HG02852 (cell line): ENCODE data around the gene GALNT18.
A peak's percentile ranks its signal among the peaks of the same experiment; 100 is the strongest.

Source experiments
- ATAC-seq: cut with Tn5 transposase; IDR thresholded peaks from one replicate; pipeline ENCODE4 v1.9.1; 2021; ENCODE audit warnings: mild to moderate bottlenecking, moderate library complexity; ENCODE audit not compliant: unreplicated experiment

The GALNT18 gene

GRCh38 chr11:11621573-11622339 lies at the start of gene GALNT18:
TSS of gene GALNT18 (minus strand) at chr11:11622005.
- peak; percentile 95 for ATAC-seq

- no peak for ATAC-seq
Observed at GRCh38 chr11:11670574-11670973, 48.8 kb upstream of the GALNT18 start.

DNA sequence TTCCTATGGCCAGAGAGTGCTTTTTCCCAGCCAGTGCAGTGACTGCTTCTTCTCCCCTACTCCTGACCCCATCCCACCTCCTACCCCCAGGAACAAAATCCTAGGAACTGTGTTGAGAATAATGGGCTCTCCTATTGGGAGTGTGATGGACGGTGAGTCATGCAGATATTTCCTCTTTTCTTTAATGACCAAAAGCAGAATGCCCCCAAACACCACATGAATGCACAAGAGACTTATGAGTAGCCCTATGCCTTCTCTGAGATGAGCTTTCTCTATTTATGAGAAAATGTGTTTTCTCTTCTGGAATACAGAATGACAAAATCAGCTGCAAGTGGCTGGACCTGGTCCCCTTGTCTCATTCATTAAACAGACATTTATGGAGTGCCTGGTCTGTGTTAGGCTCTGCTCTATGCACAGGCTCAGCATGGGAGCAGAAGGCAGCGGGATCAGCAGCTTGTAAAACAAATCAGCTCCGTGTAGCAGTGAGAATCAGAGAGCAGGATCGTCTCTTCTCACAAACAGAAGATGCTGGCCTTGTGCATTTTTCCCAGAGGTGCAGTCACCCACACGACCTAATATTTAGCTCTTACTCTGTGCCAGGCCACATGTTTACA lies 47.5 kb upstream of the GALNT18 start:
- no peak for ATAC-seq

DNA sequence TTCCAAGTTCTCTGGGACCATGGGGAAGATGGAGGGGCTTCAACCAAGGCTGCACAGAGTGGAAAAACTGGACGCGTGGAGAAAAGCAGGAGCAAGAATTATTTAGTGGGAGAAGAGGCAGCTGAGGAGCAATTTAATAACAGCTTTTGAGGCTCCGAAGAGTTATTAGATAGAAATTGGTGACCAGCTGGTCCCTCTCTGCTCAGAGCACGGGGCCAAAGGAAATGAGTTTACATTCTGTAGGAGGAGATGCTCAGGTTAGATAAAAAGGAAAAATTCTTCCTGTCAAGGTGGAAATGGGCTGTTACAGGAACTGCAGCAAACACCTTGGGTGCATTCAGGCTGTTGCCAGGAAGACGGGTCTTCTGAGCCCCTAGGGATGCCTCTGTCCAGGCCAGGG lies 47.0 kb upstream of the GALNT18 start:
- ATAC-seq, result no peak

GRCh38 chr11:11668274-11668673 lies 46.5 kb upstream of the GALNT18 start:
- no peak for ATAC-seq

- no peak for ATAC-seq
Observed at GRCh38 chr11:11667056-11667455, 45.3 kb upstream of the GALNT18 start.

DNA sequence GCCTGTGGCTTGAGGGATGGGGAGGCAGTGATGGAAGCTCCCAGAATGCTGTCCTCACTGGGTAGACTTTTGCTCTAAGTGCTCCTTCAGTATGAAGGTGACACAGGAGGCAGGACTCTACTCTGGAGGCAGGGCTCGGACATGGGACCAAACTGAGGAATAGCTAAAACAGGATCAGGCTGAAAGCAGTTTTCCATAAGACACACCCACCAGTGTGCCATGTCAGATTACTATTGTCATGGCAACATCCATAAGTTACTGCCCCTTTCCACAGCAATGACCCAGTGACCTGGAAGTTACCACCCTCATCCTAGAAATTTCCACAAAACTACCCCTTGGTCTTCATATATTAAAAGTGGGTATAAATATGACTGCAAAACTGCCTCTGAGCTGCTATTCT lies 43.6 kb upstream of the GALNT18 start:
- ATAC-seq, result no peak

GRCh38 chr11:11663907-11664306 lies 42.1 kb upstream of the GALNT18 start:
- no peak for ATAC-seq

DNA sequence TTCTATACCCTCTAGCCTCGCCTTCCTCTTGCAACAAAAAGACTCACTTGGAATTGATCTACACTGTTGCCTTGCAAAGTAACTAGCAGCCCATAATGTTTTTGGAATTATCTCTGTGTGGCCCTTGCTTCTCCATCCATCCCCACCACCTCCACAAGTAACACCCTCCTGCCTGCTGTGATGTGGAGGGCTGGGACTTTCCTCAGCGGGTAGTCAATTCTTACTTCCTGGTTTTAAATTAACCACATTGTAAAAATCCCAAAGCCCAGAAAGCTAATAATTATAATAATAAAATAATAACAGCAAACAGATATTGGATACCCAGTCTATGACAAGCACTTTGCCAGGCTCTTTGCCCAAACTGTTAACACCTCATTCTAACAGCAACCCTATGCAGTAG lies 40.8 kb upstream of the GALNT18 start:
- no peak for ATAC-seq

DNA sequence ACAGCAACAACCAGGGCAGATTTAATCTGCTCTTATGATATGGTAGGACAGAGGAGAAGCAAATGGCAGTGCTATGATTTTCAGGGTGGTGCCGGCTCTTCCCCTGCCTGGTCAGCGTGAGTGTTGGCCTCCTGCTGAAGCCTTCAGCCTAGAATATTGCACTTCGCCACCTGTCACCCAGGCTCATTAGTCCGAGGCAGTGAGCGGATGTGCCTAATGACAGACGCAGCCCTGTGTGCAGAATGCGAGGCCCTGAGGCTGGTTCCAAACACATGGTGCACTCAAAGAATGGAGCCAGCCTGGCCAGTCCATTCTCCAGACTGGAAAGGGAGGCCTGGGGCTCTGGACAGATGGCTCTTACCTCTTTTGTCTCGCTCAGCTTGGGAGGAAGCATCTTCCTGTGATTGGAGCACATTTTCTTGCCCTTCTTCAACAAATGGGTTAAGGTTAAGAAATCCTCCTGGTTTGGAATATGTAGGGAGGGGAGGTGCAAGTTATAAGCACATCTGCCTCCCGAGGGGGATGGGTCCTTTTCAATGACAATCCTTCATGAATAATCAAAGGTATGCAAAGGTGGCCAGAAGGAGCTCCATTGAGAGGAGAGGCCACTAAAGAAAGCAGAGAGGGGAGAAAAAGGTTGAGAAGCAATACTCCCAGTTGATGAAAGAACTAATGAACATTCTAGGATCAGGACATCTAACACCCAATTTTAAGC lies 39.7 kb upstream of the GALNT18 start:
- no peak for ATAC-seq

- no peak for ATAC-seq
Observed at GRCh38 chr11:11660363-11660740, 38.5 kb upstream of the GALNT18 start.

GRCh38 chr11:11659567-11660362 lies 38.0 kb upstream of the GALNT18 start:
- ATAC-seq, result no peak

DNA sequence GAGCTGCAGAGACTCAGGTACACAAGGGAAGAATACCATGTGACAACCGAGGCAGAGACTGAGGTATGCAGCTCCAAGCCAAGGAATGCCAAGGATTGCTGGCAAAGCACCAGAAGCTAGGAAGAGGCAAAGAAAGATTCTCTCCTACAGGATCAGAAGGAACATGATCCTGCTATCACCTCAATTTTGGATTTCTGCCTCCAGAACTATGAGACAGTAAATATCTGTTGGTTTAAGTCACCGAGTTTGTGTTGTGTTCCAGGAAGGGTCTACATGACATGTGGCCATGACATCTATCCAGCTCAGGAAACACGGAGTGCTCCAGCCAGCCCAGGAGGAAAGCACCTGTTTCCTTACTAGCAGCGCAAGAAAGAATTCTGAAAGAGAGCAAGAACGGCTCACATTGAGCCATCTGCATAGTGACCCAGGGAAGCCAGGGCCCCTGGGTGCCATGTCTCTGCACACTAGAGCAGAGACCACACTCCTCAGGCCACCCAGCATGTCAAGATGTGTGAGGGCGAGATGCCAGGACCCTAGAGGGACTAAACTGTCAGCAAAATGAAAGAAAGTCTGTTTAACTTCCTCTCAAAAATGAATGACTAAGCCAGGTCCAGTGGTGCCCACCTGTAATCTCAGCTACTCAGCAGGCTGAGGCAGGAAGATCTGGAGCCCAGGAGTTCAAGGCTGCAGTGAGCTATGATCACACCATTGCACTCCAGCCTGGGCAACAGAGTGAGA lies 35.6 kb upstream of the GALNT18 start:
- ATAC-seq, result no peak

DNA sequence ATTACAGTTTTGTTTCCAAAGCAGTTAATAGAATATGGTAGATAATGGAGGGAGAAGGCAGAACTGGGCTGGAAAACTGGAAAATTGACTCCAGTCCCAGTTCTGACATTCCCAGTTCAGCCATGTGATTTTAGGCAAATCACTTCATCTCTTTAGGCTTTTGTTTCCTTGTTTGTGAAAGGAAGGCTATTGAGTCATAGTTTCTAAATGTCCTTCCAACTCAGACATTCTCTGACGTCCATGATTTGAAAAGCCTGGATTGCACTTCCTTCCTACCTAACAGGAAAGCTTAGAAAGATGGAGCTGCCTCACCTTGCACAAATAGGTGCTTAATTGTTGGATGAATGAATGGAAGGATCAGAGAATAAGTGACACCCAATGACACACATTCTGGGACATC lies 19.8 kb upstream of the GALNT18 start:
- ATAC-seq, result no peak

DNA sequence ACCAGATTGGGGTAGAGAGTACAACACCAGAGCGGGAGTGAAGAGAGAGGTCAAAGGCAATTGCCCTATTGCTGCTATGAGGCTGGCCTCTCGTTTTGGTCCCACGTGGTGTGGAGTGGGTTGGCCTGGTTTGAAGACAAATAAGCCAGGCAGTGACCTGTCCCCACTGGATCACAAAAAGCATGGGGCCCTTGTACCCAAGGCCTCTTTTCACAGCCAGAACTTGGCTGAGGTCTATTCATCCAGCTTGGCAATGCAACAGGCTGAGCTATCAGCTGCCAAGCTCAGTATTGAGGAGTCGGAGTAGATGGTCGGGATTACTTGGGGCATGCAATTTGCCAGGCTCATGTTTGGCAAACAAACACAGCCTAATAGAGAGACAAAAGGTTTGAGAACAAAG lies 19.2 kb upstream of the GALNT18 start:
- ATAC-seq, result no peak

- ATAC-seq, result no peak
Observed at GRCh38 chr11:11640152-11640551, 18.3 kb upstream of the GALNT18 start.

DNA sequence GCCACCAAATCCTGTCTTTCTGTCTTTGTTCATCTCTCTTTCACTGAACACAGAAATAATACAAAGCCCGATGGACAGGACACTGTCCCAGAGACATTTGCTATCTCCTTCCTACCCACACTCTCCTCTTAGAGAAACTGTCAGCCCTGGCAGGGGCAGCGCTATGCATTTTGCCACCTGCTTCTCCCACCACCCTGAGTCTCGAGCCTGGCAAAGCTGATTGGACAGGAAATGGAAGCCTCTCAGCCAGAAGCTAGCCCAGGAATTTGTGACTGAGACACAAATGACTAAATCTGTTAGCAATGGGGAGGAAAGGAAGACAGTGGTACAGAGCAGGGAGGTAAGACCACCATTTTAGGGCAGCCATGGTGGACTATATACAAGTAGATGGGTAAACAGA lies 14.9 kb upstream of the GALNT18 start:
- ATAC-seq, result no peak

- no peak for ATAC-seq
Observed at GRCh38 chr11:11635443-11635842, 13.6 kb upstream of the GALNT18 start.

GRCh38 chr11:11629368-11629767 lies 7.6 kb upstream of the GALNT18 start:
- no peak for ATAC-seq

GRCh38 chr11:11628651-11629050 lies 6.8 kb upstream of the GALNT18 start:
- ATAC-seq, result no peak

- ATAC-seq, result no peak
Observed at GRCh38 chr11:11626128-11626527, 4.3 kb upstream of the GALNT18 start.
